Inferior parietal cortex (tissue), 1 donor: ENCODE data around the gene C2CD3.
"Not testable (repeated sequence)": the region's sequence is repeated elsewhere in the genome, so short reads cannot be mapped to it uniquely, and the experiment has no call there.

ENCODE experiments used
- DNase-seq: peaks from one replicate; pipeline ENCODE4 v3.0.0-alpha.2; 2016; ENCODE audit errors: extremely low spot score

The C2CD3 gene

DNA sequence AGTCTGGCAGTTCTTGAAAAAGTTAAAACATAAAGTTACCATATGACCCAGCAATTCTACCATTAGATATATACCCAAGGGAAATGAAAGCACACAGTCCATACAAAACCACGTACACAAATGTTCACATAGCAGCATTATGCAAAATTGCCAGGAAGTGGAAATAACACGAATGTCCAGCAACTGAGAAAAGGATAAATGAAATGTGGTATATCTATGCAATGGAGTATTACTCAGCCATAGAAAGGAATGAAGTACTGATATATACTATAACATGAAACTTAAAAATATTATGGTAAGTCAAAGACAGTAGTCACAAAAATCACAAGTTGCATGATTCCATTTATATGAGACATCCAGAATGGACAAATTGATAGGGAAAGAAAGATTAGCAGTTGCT, 57.9 kb downstream of the C2CD3 start:
- DNase-seq = no peak

DNA sequence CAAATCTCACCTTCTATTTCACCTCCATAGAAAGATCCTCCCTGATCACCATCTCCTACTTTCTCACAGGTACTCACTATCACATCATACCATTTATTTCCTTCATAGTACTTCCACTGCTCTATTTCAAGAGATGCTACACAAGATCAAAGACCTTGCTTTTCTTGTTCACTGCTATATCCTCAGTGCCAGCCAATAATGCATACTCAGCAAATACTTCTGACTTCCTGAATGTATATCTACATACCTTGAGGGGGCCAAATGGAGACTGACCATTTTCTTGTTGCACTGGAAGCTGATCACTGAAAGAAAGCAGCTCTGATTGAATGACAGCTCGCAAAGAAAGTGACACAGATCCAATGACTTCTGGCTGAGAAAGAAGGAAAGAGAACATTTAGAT, 64.7 kb downstream of the C2CD3 start:
- no peak for DNase-seq

DNA sequence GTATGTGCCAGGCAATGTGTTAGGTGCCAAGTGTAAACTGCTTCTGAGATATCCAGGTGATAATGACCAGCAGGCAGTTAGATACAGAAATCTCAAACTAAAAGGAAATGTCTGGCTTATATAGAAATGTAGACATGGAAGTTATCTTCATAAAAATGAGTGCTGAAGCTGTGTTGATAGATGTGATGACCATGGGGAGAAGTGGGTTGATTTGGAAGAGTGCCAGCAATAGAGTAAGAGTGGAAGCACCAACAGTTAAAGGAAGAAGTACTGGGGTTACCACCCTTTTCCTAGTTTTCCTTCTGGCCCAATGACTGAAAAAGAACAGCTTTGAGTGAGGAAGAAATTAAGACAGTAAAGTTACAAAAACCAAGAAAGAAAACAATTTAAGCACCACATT, 68.5 kb downstream of the C2CD3 start:
- DNase-seq = no peak

- no peak for DNase-seq
Observed at GRCh38 chr11:74100735-74101134, 70.1 kb downstream of the C2CD3 start.

- DNase-seq = no peak
Observed at GRCh38 chr11:74100231-74100630, 70.6 kb downstream of the C2CD3 start.

DNA sequence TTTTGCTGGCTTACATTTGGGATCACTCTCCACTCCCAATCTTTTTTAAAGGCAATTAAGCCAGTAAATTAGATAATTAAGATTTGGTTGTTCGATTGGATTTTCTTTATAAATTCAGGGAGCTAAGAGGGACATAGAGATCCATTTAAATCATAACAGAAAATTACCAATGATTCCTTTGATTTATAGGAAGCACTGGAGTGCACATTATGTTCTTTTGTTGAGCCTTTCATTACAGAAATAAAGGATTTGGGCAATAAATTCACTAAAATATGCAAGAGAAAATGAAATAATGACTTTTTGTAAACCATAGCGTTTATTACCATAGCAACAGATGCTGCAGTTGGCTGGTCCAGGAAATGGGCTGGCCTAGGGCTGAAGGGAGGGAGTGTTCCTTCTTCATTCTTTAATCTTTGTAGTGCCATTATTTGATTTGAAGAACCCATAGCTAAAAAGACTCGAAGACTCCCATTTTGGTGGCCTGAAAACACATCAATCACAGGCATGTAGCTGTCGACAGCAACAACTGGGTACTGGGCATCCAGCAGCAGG, 73.0 kb downstream of the C2CD3 start:
- no peak for DNase-seq

DNA sequence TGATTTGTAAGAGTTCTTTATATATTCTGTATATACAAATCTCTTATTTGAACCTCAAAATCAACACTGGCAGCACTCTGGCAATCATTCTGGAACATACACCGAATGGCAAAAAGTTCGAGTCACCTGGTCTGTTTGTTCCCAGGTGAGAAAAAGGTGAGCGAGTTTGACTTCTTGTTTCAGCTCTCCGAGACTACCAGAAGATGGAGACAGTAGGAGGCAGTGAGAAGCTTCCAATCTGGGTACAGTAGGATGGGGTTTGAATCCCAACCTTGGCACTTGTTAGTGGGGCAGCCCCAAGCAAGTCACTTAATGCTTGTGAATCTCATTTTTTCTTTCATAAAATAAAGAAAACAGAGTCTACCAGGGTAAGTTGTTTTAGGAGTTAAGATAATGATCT, 76.4 kb downstream of the C2CD3 start:
- no peak for DNase-seq

DNA sequence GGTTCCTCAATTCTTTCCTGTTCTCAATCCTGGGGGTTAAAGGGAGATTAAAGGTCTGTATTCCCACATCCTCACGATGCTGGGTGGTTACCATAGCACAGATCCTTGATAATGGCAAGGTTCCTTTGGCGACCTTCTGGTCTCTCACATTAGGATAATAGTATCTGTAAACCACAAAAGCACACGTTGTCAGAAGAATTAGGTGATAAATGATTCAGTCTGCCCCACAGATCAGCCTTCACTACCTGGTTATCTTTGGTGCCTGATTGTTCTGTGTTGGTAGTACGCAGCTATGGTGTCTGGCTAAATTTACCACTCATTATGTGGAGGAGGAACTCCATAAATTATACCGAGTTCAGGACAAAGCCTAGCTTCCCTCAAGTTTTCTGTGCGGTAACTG, 78.4 kb downstream of the C2CD3 start:
- no peak for DNase-seq

- DNase-seq = no peak
Observed at GRCh38 chr11:74091549-74091948, 79.3 kb downstream of the C2CD3 start.

GRCh38 chr11:74090701-74091100, 80.1 kb downstream of the C2CD3 start:
- DNase-seq = no peak

DNA sequence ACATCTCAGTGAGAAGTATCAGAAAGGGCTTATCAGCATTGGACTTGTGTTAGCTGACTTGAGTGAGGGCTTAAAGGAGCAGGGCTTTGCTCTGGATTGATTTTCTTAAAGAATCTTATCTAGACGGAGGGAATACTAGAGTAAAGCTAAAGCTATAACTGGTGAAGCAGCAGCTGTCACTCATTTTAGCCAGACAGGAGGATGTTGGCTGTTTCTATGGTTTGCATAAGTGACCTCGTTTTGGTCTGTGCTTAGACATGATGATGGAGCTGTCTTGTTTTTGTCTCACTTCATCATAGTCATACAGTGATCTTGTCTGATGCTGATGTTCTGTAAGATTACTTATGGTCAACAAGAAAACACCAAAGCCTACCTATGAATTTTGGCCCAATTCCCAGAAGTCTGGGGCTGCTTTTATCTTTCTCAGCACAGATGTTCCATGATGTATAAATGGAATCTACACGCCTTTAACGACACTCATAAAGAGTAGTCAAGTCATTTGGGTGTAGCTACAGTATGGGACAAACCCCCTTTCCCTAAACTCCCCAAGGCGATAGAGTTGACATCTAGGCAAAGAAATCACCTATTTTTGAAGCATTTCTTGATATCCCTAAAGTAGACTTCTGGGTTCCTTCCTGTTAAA, 84.4 kb downstream of the C2CD3 start:
- DNase-seq = peak; percentile 49

- DNase-seq = no peak
Observed at GRCh38 chr11:74085542-74085892, 85.3 kb downstream of the C2CD3 start.

GRCh38 chr11:74084796-74085541, 85.8 kb downstream of the C2CD3 start:
- no peak for DNase-seq

- DNase-seq = not testable (repeated sequence)
Observed at GRCh38 chr11:74083927-74084326, 86.9 kb downstream of the C2CD3 start.

GRCh38 chr11:74081428-74081827, 89.4 kb downstream of the C2CD3 start:
- no peak for DNase-seq

GRCh38 chr11:74077193-74077592, 93.6 kb downstream of the C2CD3 start:
- DNase-seq = no peak

- no peak for DNase-seq
Observed at GRCh38 chr11:74072721-74073120, 98.1 kb downstream of the C2CD3 start.

- no peak for DNase-seq
Observed at GRCh38 chr11:74072286-74072685, 98.5 kb downstream of the C2CD3 start.

- no peak for DNase-seq
Observed at GRCh38 chr11:74070723-74071492, 99.9 kb downstream of the C2CD3 start.

DNA sequence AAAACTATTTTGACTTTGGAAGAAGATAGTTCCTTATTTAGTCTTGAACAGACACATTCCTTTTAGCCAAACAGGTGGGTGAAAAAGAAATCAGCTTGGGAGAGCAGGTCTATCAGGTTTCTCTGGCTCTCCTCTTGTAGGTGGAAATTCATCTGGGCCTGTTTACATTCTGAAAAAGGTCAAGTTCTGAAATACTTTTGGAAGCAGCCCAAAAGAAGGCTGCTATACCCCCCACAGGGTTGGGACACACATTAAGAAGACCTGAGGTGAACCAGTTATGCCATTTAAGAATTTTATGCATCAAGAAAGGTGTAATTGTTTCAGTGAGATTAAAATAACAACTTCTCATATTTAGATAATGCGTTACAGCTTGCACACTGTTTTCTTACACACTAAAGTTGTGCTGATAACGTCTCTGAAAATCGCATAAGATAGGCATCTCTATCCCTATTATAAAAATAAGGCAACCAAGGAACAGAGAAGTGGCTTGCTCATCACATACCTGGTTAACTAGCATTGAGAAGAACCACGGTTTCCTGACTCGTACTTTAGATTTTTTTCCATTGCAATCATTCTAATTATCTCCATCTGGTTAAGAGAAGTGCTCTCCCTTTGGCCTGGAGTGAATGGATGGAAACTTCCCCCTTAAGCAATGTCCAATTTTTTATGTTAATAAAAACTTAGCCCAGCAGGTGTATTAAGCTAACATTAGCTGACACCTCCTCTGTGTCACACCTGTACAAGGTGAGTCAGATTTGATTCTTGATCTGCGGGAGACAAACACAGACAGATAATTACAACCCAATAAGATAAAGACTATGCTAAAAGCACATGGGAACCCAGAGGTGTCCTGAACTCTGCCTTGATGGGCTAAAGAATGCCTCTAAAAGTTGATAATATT, 101.4 kb downstream of the C2CD3 start:
- no peak for DNase-seq

DNA sequence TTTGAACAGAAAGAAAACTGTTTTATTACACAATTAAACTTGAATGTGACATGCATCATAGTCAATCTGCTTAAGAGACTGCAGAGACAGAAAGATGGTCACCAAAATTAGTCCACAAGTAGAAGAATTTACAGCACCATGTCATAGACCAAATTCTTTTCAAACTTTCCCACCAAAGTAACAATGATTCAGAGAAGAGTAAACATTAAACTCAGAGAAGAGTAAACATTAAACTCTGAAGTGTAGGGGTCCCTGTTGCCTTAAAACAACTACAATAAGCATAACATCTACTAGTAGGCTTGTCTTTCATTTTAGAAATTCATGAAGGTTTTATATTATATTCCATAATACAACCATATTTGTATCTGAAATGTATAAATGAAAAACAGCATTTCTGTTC, 104.1 kb downstream of the C2CD3 start:
- not testable (repeated sequence) for DNase-seq

DNA sequence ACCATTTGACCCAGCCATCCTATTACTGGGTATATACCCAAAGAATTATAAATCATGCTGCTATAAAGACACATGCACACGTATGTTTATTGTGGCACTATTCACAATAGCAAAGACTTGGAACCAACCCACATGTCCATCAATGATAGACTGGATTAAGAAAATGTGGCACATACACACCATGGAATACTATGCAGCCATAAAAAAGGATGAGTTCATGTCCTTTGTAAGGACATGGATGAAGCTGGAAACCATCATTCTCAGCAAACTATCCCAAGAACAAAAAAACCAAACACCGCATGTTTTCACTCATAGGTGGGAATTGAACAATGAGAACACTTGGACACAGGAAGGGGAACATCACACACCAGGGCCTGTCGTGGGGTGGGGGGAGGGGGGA, 105.3 kb downstream of the C2CD3 start:
- DNase-seq = not testable (repeated sequence)
